CD4-positive, alpha-beta T cell treated with Interleukin-6 at 100 ng/mL for 8 hours (primary cell): ENCODE data around the gene LYPD8.

ENCODE experiments used
- DNase-seq: peaks from one replicate; pipeline ENCODE4 v3.0.0-alpha.2; 2020; ENCODE audit warnings: mixed read lengths, low spot score

The LYPD8 gene

DNA sequence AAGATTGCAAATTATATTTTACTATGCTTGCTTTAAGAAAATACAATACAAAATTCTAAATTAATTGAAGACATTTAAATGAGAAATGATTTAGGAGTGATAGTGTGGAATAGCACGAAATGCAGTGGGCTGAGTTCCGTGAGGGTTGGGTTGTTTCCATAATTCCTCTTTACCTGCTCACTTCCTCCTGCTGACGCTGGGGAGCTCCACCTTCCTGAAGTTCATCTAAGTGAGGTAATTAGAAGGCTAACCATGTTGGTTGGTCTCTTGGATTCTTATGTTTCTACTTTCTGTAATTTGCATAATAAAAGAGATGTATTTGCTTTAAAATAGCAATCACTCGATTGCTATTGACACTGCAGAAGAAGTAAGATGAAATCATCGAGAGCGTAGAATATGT, 57.7 kb downstream of the LYPD8 start:
- no peak for DNase-seq

- DNase-seq = no peak
Observed at GRCh38 chr1:248696774-248697173, 58.8 kb downstream of the LYPD8 start.

GRCh38 chr1:248696261-248696660, 59.3 kb downstream of the LYPD8 start:
- no peak for DNase-seq

DNA sequence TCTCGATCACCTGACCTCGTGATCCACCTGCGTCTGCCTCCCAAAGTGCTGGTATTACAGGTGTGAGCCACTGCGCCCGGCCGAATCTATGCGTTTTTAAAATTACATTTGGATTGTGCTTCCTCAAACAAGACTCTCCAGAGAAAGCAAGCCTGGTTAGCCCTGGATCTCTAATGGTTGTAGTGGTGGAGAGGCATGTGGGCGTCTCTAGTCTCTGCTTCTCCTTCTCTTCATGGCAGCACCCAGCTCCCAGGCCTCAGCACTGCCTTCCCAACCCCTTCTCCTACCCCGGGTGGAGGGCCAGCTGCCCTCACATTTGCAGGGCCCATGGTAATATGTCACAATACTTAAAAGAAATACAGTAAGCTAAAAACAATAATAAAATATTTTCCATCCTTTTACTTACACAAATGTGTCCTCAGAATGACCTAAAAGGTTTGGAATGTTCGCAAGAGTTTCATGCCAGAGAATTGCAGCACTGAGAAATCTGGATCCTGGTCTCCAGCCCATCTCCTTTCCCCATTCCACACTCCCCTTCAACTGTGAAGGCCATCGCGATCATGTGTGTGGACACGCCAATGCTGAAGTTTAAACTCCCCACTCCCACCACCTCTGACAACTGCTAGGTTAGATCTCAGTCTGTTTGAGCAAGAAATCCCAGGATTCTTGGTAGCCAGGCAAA, 60.0 kb downstream of the LYPD8 start:
- no peak for DNase-seq

GRCh38 chr1:248691567-248692155, 63.9 kb downstream of the LYPD8 start:
- DNase-seq = no peak
